Hypothalamus (tissue), 51 donors: ENCODE data around the gene ESR1.
"Not testable (repeated sequence)": the region's sequence is repeated elsewhere in the genome, so short reads cannot be mapped to it uniquely, and the experiment has no call there.

Source experiments
- DNase-seq, 51 donors: peaks; one replicate each; lab custom pipeline; 2025; lab: John Stamatoyannopoulos, UW

Gene ESR1

DNA sequence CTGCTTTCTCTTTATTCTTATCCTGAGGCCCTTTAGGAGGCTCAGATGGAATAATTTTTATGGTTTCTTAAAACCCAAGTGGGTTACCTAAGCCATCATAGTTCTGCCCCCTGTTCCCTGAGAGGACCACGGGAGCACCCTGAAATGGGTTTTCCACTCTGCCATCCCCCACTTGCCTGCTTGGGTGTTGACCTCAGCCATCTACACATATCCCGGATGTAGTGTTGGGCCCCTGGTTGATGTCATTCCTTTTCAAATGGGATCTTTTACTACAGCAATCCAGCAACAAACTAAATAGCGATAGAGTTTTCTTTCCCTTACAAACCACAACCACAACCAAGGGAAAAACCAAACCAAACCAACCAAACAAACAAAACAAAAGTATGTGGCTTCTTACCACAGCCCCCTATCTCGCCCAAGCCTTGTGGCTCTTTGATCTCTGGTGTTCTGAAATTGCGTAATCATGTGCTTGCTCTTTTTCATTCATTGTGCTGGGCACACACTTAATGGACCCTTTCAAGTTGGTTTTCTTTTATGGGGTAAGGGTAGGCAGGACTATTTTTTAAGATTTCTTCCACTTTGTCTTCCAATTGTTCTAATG lies 154.9 kb downstream of the ESR1 start:
- DNase-seq = no peak

DNA sequence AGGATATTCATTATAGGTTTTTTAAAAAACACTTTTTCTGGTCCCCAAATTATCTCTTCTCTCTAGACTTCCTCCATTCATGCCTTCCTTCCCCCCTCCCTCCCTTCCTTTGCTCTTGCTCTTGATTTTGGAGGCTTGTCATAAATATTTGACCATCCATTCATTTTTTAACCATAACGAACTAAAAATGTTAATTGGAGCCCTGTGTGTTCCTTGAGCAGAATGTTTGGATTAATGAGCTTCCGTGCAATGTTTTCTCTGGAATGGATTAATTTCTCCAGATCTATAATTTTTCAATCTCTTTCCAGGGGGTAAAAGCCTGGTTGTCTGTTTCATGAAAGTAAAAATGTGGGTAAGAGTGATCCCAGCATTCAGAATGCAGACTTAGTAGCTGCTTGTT lies 155.5 kb downstream of the ESR1 start:
- DNase-seq = no peak

DNA sequence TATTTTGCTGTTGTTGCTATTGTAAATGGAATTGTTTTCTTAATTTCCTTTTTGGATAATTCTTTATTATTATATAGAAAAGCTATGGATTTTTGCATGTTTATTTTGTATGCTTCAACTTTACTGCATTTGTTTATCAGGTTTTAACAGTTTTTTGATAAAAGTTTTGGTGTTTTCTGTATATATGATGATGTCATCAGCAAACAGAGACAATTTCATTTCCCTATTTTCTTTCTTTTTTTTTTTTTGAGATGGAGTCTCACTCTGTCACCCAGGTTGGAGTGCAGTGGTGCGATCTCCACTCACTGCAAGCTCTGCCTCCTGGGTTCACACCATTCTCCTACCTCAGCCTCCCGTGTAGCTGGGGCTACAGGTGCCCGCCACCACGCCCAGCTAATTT lies 156.9 kb downstream of the ESR1 start:
- DNase-seq = not testable (repeated sequence)

DNA sequence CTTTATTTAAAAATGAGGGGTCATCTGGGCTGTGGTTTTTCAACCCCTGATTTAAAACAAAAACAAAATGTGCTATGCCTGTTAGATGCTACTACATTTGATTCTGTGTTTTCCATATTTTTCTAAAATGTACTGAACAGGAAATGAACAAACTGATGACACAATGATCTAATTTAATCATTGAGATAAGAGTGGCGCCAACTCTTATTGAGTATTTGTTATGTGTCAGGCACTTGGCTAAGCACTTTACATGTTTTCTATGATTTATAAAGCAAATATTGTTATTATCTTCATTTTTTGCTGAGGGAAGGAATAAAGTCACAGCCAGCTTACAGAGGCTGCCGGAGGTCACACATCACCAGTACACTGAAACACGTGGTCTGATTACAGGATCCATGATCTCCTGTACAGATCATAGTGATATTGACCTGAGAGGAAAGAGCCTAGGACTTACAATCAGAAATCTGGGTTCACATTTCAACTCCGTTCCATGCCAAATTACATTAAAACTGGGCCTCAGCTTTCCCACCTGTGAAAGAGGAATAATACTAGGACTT lies 166.7 kb downstream of the ESR1 start:
- no peak for DNase-seq

DNA sequence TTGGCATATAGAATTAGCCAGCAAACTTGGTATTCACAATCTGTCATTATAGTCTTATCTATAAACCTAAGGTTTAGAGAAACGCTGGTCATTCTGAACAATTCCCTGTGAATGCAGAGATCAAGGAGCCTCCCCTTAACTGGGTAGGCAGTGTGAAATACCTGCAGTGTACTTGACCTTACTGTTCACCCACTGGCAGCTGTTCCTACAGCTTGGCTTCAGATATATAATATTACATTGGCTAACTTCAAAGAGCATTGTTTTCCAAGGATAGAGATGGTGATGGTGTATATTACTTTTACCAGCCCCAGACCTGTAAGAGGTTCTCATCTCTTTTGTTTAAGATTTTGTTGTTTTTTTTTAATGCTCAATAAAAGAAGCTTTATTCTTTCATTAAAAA lies 168.3 kb downstream of the ESR1 start:
- no peak for DNase-seq

DNA sequence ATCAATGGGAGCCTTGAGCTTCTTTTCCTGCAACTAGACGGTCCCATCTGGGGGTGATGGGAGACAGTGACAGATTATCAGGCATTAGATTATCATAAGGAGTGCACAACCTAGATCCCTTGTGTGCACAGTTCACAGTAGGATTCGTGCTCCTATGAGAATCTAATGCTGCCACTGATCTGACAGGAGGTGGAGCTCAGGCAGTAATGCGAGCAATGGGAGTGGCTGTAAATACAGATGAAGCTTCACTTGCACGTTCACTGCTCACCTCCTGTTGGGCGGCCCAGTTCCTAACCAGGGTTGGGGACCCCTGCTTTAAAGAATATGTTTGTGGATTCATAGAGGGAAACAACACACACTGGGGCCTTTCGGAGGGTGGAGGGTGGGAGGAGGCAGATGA lies 180.7 kb downstream of the ESR1 start:
- not testable (repeated sequence) for DNase-seq

DNA sequence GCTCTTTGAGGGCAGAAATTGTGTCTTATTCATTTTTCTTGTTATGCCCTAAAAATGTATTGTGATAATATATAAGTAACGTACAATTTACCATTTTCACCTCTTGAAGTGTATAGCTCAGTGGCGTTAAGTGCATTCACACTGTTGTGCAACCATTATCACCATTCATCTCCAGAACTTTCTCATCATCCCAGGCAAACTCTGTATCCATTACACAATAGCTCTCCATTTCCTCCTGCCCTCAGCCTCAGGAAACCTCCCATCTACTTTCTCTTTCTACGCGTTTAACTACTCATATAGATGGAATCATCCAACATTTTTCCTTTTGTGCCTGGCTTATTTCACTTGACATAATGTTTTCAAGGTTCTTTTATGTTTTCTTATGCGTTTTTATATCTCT lies 184.6 kb downstream of the ESR1 start:
- DNase-seq = no peak

DNA sequence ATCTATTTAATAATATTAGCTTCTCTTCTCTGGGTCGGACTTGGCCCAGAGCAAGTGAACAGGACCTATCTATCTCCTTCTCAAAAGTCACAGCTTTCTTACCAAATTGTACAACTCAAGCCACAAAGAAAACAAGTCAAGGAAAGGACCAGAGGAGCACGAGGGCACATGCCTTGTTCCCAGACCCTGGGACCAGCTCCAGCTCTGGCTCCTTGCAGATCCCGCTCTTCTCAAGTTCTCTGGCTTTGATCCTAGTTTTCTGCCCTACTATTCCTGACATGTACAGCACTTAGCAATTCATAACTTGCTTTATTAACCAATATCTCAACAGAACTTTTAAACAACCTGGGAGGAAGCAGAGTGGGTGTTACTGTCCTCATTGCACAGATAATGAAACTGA lies 185.9 kb downstream of the ESR1 start:
- no peak for DNase-seq

DNA sequence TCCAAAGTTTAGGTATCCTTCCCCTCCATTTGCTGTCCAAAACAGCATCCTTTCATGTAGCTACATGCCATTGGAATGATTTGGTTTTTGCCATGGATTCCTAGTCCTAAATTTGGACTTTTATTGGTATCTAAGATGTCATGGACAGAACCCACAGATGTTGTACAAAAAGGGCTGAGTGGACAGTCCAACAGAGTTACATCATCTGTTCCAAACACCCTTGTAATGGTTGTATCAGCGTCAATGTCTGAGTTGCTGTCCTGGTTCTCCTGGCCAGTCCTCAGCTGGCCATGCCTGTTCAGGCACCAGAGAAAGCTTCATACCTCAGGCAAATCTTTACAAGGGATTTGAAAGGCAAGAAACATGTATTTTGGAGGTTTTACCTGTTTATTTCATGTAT lies 191.3 kb downstream of the ESR1 start:
- DNase-seq = no peak

DNA sequence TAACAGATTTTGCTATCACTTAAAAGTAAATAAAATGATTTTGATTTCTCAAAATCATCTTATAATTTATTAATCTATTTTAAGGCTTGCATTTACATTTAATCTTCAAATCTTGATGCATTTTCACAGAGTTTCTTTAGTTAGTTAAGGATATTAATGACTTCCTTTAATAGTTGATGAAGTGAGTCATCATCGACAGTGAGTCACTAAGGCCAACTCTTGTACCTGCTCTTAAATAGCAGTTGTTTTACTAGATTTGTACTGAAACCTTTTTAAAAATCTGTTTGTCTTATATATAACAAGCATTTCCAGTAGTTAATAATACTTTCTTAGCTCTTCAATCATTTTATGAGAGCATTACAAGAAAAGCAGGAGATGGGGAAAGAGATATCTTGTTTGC lies 191.7 kb downstream of the ESR1 start:
- DNase-seq = no peak

DNA sequence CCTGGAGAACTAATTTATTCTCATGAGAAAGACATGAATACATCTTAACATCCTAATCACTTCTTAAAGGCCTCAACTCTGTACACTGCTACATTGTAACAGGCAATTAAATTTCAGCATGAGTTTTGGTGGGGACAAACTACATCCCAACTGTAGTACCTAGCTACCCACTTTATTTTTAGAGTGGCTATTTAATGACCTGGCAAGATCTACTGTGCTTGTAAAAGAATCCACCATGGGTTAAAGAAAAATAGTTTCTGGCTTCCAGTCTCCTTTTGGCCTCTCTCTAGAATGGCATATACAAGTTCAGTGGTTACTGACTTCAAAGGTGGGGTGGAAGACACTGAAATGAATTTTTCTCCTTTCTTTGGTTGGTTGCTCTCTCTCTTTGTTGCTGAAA lies 193.9 kb downstream of the ESR1 start:
- DNase-seq = no peak

DNA sequence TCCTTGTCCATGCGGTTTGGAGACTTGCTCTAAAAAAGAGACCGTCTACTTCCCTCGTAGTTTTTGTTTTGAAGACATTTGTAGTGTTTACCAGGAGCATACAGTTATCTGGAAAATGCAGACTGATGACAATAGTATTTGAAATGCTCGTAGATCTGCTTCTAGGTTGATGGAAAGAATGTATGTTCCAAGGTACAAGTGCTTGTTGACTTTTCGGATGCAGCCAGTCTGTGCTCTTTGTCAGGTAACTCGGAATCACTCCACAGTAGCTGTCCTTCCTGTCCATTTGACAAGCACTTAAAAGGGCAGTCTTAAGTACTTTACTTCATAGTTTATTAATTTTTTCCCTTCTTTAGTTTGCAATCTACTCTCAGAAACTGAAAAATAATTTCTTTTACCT lies 194.8 kb downstream of the ESR1 start:
- DNase-seq = no peak

DNA sequence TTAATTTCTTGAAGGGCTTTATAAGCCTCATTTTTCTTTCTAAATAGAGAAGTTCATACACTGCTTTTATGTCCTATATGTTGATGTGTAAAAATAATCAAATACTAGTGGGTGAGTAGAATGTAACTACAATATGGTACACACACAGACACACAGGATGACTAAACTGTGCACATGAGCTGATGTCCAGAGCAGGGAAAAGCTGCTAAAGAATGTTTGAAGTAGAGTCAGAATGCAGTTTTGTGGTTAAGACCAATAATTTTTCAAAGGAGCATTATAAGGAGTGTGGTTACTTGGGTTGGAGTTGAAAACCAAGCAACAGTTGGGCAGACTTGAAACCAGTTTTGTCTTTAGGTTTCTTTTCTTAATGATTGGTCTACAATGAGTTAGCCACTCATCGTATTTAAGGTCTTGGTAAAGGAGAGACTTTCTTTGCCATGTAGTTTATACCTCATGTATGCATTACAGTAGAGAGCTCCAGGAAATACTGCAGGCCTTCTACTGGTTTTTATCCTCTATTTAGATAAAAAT lies 196.6 kb downstream of the ESR1 start:
- DNase-seq = no peak

DNA sequence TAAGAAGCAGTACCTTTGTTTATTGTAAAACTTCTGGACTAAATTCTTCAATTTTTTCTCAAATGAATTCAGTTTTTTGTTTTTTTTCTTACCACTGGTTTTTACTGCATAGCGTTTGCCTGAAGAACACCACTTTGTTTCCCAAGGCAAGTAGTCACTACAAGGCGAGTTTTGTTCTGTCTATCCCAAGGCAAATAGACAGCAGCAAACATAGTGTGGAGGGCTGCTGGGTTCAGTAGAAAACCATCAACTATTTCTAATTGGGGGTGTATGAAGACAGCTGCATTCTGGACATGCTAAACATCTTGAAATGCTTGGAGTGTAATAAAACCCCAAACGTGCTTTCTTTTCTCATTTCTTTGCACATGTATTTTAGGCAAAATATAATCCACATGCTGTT lies 197.4 kb downstream of the ESR1 start:
- no peak for DNase-seq

DNA sequence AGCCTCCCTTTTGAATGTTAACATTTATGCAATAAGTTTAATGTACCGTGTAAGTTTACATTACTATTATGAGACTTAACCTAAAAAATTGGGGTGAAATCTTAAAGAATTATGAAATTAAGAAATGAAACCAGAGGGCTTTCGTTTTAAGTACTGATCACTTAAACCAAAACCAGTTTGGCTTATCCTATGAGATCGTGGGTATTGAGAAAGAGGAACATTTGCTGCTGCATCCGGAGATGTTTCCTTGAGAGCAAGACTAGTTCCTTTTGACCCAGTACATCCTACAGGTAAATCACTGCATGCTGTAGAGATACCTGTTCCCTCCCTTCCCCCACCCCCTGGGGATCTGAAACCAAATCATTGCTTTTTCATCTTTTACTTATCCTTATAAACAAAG lies 201.3 kb downstream of the ESR1 start:
- no peak for DNase-seq

DNA sequence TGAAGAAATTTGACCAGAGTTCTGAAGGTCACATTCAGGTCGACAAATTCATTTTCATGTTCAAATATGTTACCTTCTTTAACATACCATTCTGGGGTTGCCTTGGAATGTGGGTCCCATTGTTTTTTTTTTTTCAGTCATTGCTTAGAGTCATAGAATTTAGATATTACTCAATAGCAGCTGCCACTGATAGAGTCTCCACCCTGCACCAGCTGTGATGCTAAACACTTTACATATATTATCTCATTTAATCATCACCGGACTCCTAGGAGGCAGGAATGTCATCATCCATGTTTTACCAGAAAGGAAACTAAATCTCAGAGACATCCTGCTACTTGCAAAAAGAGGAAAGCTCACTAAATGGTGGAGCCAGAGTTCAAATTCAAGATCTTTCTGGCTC lies 204.7 kb downstream of the ESR1 start:
- no peak for DNase-seq

DNA sequence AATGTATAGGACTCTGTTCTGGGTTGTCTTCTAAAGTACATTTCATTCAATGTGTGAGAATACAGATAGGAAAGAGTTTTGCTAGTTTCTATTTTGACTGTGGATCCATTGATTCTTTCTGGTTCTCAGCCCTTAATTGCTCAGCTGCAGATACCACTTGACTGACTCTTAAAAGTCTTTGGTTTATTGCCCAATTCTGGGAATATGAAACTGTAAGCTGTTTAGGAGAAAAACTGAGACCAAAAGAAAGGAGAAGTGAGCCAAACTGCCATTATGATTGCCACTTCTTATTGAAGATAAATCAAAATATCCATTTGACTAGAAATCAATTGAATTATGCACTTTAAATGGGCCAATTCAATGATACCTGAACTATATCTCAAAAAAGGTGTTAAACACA lies 211.4 kb downstream of the ESR1 start:
- no peak for DNase-seq

DNA sequence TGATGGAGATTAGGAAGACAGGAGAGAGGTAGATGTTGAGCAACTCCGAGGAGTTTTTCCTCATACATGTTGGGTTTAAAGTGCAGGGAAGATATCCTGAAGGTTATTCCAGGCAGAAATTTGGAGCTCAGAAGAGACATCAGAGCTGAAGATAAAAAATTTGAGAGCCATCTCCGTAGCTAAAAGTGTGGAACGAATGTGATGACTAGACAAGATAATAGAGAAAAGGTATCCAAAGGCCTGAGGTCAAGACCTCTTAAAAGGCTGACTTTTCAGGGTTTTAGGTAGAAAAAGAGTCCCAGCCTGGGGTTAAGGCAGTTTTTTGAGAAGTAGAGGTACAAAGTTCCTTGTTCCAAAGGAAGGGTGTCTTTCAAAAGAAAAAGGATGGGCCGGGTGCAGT lies 214.8 kb downstream of the ESR1 start:
- no peak for DNase-seq

DNA sequence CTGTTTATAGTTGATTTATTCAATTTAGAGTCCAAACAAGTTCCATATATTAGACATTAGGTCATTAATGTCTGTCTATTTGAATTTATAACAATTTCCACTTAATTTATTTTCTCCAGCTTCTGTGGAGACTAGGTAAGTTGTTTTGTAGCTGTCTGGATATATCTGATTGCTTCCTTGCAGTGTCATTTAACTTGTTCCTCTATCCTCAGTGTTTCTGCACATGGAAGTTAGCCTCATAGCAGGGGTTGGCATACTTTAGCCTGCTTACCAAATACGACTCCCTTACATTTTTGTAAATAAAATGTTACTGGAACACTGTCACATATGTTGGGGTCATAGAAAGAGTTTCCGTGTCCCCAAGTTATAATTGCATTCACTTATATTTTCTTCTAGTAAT lies 216.1 kb downstream of the ESR1 start:
- no peak for DNase-seq

DNA sequence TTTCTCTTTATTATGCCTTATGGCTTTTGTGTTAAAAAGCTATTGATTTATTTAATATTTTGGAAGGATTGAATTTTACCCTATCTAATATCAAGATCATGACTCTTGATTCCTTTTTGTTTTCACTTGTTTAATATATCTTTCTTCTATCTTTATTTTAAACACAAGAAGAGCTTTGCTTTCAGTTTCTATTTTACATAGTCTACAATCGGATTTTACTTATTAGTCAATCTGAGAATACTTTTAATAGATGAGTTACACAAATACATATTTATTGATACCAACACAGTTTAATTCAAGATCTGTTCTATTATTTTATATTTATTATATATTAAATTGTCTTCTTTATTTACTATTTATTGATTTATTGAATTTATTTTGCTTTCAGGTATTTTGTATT lies 218.8 kb downstream of the ESR1 start:
- DNase-seq = no peak

DNA sequence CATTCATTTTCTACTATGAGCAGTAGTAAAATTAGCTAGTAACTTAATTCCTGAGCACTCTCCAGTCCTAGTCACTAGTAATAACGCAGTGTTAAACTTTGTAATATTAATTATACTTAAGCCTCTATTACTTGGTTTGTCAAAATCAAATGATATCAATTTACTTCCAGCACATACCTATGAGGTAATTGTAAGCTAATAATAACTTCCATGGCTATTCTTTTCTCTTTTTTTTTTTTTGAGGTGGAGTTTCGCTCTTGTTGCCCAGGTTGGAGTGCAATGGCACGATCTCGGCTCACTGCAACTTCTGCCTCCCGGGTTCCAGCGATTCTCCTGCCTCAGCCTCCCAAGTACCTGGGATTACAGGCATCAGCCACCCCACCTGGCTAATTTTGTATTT lies 219.3 kb downstream of the ESR1 start:
- not testable (repeated sequence) for DNase-seq

DNA sequence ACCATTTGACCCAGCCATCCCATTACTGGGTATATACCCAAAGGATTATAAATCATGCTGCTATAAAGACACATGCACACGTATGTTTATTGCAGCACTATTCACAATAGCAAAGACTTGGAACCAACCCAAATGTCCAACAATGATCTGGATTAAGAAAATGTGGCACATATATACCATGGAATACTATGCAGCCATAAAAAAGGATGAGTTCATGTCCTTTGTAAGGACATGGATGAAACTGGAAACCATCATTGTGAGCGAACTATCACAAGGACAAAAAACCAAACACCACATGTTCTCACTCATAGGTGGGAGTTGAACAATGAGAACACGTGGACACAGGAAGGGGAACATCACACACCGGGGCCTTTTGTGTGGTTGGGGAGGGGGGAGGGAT lies 226.3 kb downstream of the ESR1 start:
- not testable (repeated sequence) for DNase-seq

DNA sequence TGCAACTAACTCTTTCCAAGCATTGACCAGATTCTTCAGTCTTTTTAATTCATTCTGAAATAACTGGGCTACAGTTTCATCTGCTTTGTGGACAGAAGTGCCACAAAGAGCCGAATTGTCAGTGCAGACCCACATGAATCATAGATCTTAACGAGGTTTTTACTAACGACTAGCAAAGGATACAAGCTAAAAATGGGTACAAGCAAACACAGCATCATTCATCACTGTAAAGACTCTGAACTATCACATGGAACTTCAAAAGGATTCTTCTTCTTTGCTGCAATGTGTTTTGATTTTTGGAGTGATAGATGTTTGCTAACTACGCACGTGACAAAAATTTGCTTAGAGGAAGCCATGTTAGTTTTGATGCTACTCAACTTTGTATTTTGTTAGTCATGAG lies 227.1 kb downstream of the ESR1 start:
- DNase-seq = no peak
